SKM-1 (cell line): ENCODE results near the gene CPT1C.
"Not testable (repeated sequence)": the region's sequence is repeated elsewhere in the genome, so short reads cannot be mapped to it uniquely, and the experiment has no call there.

Experiments
- DNase-seq: peaks from one replicate; lab custom pipeline; 2025; ENCODE audit not compliant: unreplicated experiment; lab: John Stamatoyannopoulos, UW

CPT1C gene

GRCh38 chr19:49704888-49705642, 14.1 kb downstream of the CPT1C start:
- no peak for DNase-seq

DNA sequence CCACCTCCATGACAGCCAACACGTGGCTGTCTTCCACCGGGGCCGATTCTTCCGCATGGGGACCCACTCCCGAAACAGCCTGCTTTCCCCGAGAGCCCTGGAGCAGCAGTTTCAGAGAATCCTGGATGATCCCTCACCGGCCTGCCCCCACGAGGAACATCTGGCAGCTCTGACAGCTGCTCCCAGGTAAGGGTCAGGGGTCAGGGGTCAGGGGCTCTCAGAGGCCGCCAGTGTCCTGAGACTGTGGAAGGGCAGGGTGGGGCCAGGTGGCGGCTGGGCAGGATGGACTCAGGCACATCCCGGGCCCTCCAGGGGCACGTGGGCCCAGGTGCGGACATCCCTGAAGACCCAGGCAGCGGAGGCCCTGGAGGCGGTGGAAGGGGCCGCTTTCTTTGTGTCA, 15.0 kb downstream of the CPT1C start:
- DNase-seq = no peak

DNA sequence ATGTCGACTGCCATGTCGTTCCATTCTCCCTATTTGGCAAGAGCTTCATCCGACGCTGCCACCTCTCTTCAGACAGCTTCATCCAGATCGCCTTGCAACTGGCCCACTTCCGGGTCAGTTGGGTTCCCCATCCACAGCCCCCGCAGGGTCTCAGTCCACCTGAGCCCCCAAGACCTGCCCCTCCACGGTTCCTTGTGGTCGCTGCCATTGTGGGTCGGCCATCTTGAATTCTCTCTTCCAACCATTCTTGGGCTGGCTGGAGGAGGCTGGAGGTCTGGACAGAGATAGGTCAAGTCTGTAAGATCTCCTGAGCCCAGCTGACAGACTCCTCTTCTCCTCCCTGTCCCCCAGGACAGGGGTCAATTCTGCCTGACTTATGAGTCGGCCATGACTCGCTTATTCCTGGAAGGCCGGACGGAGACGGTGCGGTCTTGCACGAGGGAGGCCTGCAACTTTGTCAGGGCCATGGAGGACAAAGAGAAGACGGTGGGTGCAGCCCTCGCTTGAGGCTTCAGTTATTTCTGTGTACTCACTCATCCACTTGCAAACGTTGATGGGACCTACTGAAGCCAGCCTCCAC, 19.5 kb downstream of the CPT1C start:
- DNase-seq = no peak

DNA sequence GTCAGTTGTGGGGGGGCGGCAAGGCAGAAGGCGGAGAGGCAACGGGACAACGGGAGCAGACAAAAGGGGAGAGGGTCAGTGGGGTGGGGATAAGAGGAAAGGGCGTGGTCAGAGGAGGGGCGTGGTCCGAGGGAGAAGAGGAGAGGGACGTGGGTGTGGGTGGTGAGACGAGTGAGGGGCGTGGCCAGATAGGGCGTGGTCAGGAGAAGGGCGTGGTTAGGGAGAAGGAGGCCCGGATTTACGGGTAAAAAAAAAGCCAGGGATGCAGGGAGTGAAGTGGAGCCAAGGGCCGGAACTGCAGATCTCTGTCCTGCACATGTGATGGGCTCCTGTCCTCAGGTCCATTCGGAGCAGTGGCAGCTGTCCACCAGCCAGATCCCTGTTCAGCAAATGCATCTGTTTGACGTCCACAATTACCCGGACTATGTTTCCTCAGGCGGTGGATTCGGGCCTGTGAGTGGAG, 21.5 kb downstream of the CPT1C start:
- DNase-seq = no peak

DNA sequence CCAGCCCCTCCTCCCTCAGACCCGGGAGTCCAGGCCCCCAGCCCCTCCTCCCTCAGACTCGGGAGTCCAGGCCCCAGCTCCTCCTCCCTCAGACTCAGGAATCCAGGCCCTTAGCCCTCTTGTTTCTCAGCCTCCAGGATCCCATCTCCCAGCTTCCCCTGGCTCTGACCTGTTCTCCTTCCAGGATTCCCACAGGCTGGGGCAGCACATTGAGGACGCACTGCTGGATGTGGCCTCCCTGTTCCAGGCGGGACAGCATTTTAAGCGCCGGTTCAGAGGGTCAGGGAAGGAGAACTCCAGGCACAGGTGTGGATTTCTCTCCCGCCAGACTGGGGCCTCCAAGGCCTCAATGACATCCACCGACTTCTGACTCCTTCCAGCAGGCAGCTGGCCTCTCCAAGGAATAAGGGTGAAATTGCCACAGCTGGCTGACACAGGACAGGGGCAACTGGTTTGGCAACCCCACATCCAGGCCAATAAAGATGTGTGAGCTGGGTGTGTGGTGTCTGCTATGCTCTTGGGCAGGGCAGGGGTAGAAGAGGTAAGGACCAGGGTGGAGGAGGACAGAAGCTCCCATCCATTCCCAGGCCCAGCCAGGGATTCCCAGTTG, 22.4 kb downstream of the CPT1C start:
- no peak for DNase-seq

GRCh38 chr19:49716154-49716553, 25.2 kb downstream of the CPT1C start:
- no peak for DNase-seq

- DNase-seq = no peak
Measured at GRCh38 chr19:49718511-49718910, 27.6 kb downstream of the CPT1C start.

DNA sequence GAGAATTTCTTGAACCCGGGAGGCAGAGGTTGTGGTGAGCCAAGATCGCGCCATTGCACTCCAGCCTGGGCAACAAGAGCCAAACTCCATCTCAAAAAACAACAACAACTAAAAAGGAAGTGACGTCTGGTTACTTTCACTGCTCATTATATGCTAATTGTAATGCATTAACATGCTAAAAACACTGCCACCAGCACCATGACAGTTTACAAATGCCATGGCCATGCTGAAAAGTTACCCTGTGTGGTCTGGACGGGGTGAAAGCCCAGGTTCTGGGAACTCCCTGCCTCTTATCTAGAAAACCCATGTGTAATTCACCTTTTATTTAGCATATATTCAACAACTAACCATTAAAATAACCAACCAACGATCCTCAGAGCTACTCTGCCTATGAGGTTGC, 28.1 kb downstream of the CPT1C start:
- DNase-seq = no peak

- DNase-seq = not testable (repeated sequence)
Measured at GRCh38 chr19:49719420-49719819, 28.5 kb downstream of the CPT1C start.

- no peak for DNase-seq
Measured at GRCh38 chr19:49727217-49728030, 36.5 kb downstream of the CPT1C start.

DNA sequence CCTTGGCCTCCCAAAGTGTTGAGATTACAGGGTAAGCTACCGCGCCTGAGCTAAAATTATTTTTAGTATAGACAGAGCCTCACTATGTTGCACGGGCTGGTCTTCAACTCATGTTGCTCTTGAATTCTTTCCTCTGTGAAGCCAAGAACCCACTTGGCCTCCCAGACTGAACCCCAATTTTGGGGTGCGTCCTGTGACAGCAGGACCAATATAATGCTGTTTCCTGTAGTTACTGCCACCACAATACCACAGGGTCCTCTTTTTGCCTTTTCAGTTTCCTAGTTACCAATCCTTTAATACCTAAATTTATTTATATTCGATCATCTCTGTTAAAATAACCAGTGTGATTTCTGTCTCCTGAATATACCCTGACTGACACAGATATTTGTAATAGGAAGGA, 39.2 kb downstream of the CPT1C start:
- no peak for DNase-seq

GRCh38 chr19:49738268-49738667, 47.4 kb downstream of the CPT1C start:
- no peak for DNase-seq

DNA sequence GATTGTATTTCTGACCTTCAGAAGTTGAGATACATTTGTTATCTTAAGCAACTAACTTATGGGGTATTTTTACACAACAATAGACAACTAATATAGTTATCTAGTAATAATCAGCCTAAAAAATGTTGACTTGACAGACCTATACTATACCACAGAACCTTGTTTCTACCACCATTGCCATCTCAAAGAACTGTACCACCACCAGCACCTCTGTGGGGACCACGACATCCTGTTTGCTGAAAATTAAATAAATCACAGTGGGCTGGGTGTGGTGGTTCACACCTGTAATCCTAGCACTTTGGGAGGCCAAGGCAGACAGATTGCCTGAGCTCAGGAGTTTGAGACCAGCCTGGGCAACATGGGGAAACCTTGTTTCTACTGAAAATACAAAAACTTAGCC, 48.2 kb downstream of the CPT1C start:
- no peak for DNase-seq

GRCh38 chr19:49739933-49740332, 49.0 kb downstream of the CPT1C start:
- no peak for DNase-seq

DNA sequence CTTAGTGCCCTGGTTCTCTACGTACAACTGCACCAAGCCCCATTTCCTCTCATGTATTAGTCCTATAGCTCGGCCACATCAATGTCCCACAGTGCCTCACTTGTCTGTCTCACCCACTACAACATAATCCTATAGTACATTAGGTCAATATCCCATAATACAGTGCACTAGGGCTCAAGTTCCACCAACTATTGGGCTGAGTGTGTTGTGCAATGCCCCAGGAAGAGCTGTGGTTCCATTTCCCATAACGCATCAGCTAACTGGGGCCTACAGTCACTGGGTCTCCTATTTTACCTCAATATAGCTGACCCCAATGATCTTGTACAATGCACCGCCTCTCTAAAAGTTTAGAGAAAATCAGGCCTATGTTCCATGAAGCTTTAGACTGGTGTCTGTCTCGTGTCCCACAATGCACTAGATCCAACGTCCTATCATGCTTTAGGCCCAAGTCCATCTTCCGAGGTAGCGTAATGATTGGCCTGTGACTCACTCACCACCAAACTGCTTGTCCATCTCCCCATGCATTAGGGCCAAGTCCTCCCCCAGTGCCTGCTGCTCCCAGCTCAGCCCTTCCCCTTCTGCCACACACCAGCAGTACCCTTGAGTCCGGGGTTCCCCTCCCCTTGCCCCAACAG, 50.4 kb downstream of the CPT1C start:
- no peak for DNase-seq

- DNase-seq = no peak
Measured at GRCh38 chr19:49744946-49745381, 54.0 kb downstream of the CPT1C start.

- DNase-seq = no peak
Measured at GRCh38 chr19:49746206-49746958, 55.5 kb downstream of the CPT1C start.

GRCh38 chr19:49749055-49749716, 58.3 kb downstream of the CPT1C start:
- DNase-seq = no peak

DNA sequence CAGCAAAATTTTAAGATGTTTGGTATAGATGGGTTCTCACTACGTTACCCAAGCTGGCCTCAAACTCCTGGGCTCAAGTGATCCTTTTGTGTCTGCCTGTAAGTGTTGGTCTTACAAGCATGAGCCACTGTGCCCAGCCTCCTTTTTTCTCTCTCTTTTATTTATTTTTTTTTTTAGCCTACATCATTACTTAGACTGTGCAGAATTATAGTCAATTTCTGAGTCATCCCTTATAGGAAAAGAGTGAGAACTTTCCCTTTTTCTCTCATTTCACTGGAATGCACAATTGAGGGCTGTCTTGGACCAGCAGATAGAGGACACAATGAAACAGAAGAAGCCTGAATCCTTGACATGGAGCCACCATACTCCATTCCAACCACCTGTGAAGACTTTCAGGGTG, 58.9 kb downstream of the CPT1C start:
- no peak for DNase-seq

DNA sequence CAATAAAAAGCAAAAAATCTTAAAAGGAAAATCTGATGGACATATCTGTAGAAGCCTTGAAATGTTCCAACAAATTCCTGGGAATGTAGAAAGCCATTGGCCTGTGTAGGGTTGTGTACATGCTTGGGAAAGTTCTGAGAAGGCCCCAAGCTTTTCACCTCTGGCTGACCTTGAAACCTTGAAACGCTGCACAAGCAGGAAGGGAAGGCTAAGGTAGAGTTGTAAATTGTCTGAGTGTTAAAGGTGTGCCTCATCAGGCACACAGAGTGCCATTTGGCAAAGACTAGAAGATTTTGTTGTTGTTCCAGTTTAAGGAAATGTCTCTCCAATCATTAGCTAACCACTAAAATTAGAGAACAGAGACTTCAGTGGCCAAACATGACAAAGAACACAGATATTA, 61.8 kb downstream of the CPT1C start:
- DNase-seq = no peak
